K562 (cell line): Measurements from ENCODE around the gene NUP98.

Experiments used
- ARID3B ChIP-seq: fragments of 250-450 bp; sonication (Bioruptor Pico); IDR thresholded peaks from 2 replicates; pipeline ENCODE4 v1.4.0; 2020; ENCODE audit warnings: borderline replicate concordance
- CTBP1 ChIP-seq: fragments of 450-650 bp; IDR thresholded peaks from 2 replicates; pipeline ENCODE4 v1.6.1; 2016; ENCODE audit warnings: borderline replicate concordance
- E2F4 ChIP-seq: sonication (generic); formaldehyde crosslinking; IDR thresholded peaks from 2 replicates; pipeline ENCODE4 v1.8.0; 2022; ENCODE audit warnings: mild to moderate bottlenecking, low read depth, missing genetic modification reagents
- MAFG ChIP-seq: fragments of 450-650 bp; conservative IDR thresholded peaks from 2 replicates; pipeline ENCODE4 v1.6.1; 2016; ENCODE audit warnings: missing genetic modification characterization, missing compliant biosample characterization
- NCOA6 ChIP-seq: fragments of 450-650 bp; IDR thresholded peaks from 2 replicates; pipeline ENCODE4 v1.6.1; 2017; ENCODE audit warnings: mild to moderate bottlenecking
- SETDB1 ChIP-seq: IDR thresholded peaks from one replicate; pipeline ENCODE4 v1.6.1; 2012; ENCODE audit warnings: low read length, control low read depth, inconsistent platforms
- U2AF1 ChIP-seq: fragments of 200-400 bp; formaldehyde crosslinking; optimal IDR thresholded peaks from 2 replicates; pipeline ENCODE3; 2017; ENCODE audit warnings: mild to moderate bottlenecking, low read depth, low read length, moderate library complexity
- ZBTB49 ChIP-seq: sonication (generic); formaldehyde crosslinking; IDR thresholded peaks from 2 replicates; pipeline ENCODE4 v1.8.0; 2022; ENCODE audit warnings: missing genetic modification reagents, mild to moderate bottlenecking, borderline replicate concordance
- ZNF3 ChIP-seq: fragments of 250-450 bp; sonication (Bioruptor Pico); IDR thresholded peaks from 2 replicates; pipeline ENCODE4 v1.5.0; 2021; ENCODE audit warnings: mild to moderate bottlenecking, moderate library complexity

GRCh38 chr11:3660960-3661359 is 136.4 kb downstream of the NUP98 start:
- no peak for TF ChIP-seq E2F4
- TF ChIP-seq MAFG (tag): no peak
- no peak for TF ChIP-seq SETDB1
- TF ChIP-seq ZNF3 (CRISPR knock-in tag): no peak
- TF ChIP-seq NCOA6: no peak
- TF ChIP-seq CTBP1: no peak
- TF ChIP-seq ZBTB49 (CRISPR knock-in tag): no peak
- TF ChIP-seq U2AF1: no peak
- no peak for TF ChIP-seq ARID3B (CRISPR knock-in tag)
